Myocyte (in vitro differentiated cells): ENCODE data around the gene HOXB5. TPM values are rescaled to one million over a fixed set of nuclear protein-coding genes. Genes with fewer than 3 reads are reported as not detected.
A peak's percentile ranks its signal among the peaks of the same experiment; 100 is the strongest.

ENCODE experiments used
- DNase-seq: peaks from one replicate; pipeline ENCODE4 v3.0.0-alpha.2; 2012; ENCODE audit warnings: low read depth
- polyA plus RNA-seq: library from polyadenylated mRNA; unstranded; fragments of >200 nt; gene quantifications from one replicate; pipeline ENCODE4 v1.2.1, GENCODE V29; 2012; ENCODE audit warnings: missing spikeins
- total RNA-seq: library from RNA; depleted of rRNA; stranded (reverse); fragments of >200 nt; gene quantifications from 2 replicates; pipeline ENCODE4 v1.2.3, GENCODE V29; 2014

HOXB5 gene
- 0.42 and 0.80 TPM in 2 replicates for total RNA-seq
- 3.4 TPM for polyA plus RNA-seq

DNA sequence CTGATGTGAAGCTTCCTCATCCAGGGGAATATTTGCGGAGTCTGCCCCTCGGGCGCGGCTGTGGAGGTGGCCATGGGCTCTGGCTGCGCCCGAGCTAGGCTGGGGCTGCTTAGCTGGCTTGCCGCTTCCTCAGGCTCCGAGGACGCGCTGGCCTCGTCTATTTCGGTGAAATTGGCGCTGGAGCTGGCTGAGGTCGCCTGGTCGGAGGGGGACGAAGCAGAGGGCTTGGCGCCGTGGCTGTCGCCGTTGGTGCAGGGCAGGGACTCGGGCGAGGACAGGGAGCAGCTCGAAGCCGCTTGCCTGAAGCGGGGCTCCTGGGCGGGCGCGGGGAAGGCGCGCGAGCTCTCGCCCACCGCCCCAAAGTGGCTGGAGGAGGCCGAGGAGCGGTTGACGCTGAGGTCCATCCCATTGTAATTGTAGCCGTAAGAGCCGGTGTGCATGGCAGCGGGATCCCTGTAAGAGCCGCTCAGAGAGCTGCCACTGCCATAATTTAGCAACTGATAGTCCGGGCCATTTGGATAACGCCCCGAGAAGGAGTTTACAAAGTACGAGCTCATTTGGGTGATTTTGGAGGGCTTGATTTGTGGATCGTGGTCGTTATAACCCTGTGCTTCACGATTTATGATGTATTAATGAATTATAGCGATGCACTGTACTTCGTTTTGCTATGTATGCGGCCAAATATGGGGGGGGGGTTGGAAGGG lies at the start of gene HOXB5:
Gene HOXB5 (minus strand): TSS at position 654 of the 704 bp plus-strand sequence. CDS start 97 bp downstream, at position 557.
- DNase-seq, result no peak

DNA sequence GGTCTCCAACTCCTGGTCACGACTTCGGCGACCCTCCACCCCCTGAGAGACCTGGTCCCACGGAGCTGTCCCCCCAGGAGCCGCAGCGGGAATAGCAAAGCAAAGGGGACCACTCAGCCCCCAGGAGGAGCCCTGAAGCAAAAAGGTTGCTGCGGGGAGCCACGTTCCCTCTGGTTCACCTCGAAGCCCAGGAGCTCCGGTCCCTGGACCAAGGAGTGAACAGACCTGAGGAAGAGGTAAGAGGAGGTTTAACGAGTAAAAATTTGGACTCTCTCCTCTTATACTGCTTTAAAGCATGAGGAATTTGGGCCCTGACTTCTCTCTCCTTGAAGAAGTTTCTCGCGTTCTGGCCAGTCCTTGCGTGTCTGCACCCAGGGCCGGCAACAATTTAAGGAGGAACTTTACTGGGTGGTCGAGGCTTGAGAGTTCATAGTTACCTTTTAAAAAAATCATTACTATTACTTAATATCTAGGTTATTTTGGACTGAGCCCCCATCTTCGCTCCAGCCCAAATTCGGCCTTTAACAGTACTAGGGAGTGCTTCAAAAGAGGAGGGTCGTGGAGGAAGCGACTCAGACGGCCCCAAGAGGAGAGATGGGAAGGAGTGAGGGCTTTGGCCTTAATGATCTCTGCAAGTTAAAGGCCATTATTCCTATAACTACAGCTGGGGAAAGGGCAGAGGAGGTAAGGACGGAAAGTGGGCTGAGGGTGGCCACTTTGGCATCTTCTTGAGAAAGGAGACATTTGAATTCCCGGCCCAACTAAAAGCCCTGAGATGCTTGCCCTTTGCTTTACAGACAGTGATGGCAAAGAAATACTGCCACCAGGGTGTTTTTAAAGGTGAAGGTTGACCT lies 49.5 kb upstream of the HOXB5 start:
- DNase-seq, result no peak

DNA sequence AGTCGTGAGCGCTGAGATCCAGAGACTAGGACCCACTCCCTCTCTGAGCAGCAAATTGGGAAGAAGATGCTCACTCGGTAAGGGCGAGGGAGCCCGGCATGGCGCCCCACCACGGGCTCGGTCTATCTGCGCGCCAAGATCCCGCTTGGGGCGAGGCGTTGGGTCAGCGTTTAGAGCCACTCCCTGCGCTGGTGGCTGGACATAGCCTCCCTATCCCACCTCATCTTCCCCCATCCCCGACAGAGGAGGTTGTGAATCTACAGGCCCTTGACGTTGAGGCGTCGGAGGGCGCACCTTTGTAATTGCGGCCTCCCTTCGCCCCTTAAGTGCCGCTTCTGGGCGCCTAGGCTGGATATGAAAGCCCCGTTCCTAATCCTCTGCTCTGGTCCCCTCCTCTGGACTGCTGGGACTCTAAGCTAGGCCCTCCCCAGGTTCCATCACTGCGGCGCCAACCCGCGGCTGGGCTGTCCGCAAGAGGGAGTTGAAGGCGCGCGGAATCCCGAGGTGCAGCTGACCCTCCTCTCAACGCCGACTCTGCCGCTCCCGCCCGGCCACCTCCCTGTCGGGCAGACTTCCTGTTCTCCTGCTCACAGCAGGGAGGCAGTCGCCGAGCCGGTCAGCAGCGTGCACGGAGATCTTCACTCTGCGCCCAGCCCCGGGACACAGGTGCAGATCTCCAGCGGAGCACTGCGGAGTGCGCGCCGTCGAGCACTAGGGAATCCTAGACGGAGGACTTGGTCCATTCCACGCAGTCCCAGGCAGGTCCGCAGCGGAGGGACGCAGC lies 48.7 kb upstream of the HOXB5 start:
- DNase-seq, result no peak

DNA sequence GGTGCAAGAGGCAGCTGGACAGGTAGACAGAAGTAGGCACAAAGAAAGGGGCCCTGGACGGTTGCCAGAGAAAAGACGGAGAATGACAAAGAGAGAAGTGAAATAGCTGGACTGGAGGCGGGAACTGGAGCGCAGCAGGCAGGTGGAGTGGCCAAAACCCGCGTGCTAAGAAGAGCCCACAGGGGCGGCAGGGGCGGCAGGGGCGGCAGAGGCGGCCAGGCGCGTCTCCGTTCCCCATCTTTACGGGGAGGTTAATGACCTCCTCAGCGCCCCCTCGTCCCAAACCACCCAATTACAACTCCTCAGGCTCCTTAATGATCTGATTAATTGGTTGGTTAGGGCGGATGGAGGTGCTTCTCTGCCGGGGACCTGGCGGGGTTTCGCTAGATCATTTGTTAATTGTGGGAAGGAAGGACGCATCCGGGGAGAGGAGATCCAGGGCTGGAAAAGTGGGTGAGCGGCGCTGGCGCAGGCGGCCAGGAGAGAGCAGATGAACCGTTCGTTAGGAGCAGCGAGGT lies 48.0 kb upstream of the HOXB5 start:
- no peak for DNase-seq

DNA sequence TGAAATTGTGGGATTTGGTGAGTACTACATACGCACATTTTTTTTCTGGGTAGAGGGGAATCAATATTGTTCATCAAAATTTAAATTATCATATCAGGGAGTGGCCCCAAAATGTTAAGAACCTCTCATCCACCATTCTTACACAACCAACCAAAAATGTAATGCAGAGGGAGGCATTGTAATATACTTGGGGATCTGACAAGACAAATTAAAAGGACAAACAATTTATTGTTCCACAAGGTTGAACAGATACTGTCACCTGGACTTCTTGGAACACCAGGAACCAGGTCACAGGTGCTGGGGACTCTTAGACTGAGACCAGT lies 47.2 kb upstream of the HOXB5 start:
- no peak for DNase-seq

DNA sequence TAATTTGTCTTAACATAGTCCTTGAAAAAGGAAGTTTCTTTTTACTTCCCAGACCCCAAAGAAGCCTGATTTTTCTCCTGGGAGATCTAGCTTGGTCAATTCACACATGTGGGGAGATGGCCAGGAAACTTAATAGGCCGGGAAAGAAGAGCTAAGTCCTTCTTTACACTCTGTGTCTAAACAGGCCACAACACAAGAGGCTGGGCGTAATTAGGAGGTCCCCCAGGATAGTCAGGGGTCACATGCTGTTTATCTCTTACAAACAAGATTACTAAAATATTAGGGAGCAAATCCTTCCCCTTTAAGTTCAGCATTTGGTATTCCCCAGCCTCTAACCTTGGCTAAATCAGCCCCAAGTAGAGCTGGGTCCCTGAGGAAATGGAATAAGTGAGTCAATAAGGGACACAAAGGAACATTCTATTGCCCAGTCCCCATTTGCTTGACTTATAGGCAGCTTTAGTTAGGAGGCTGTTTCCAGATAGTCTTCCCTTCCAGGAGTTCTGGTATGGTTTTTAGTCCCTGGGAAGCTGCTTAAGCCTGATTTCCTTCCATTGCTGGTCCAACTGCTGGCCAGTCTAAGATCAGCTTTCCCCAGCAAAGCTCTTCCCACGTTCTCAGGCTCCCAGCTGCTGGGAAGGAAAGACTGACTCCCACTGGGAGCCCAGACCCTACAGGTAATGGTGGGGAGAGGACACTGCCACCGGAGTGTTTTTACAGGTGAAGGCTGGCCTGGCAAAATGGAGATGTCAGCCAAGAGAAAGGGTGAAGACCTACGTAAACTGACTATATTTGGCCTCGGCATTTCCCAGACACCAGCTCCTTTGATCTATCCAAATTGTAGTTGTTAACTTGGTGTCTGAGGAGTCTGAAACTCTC lies 46.6 kb upstream of the HOXB5 start:
- no peak for DNase-seq

DNA sequence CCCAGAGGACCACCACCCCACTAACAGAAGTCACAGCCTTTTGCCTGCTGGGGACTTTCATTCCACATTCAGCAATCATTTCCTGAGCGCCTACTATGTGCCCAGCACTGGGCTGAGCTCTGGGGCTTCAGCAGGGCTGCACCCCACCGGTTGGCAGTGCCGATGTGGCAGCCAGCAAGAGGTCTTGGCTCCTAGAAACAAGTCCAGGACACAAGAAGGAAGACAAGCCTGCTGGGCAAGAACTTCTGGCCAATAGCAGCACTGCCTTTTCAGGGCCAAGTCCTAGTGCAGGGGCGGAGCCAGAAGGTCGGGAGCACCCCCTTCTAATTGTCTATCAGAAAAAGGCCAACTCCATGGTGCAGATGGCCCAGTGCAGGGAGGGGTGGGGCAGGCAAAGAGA lies 45.6 kb upstream of the HOXB5 start:
- no peak for DNase-seq

DNA sequence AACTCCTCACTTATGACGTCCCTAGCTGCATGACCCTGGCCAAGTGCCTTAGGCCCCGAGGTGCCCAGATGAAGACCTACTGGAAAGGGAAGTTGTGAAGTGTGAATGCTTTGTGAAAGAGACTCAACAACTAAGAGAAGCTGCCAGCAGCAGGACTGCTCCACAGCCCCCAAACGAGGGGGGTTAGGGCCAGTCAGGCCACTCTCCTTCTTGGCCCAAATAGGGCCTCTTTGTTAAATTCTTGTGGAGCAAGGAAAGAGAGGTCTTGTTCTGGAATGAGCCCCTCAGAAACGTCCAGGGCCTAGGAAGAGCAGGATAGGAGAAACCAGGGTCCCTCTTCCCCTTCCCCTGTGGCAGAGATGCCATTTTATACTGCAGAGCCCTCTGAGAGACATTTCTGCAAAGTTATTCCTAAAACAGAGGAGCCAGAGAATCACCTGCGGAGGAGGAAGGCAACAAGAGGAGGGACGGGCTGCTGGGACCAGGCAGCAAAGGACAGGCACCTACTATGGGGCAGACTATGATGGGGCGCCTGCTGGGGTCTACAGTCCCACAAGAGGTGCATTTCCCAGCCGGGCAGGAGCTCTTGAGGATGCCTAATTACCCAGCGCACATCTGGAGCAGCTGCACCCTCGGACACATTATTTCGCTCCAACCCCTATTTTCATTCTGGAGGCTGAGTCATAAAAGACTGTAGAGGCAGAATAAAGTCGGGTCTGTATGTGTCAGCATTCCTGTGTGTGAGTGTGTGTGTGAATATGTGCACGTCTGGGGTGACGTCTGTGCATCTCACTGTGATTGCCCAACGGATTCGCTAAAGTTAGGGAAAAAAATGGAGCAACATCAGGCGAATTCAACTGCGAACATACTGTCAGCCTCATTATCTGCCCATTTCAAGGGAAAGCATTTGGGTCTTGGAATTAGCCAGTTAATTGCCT lies 44.0 kb upstream of the HOXB5 start:
- peak; percentile 60 for DNase-seq

DNA sequence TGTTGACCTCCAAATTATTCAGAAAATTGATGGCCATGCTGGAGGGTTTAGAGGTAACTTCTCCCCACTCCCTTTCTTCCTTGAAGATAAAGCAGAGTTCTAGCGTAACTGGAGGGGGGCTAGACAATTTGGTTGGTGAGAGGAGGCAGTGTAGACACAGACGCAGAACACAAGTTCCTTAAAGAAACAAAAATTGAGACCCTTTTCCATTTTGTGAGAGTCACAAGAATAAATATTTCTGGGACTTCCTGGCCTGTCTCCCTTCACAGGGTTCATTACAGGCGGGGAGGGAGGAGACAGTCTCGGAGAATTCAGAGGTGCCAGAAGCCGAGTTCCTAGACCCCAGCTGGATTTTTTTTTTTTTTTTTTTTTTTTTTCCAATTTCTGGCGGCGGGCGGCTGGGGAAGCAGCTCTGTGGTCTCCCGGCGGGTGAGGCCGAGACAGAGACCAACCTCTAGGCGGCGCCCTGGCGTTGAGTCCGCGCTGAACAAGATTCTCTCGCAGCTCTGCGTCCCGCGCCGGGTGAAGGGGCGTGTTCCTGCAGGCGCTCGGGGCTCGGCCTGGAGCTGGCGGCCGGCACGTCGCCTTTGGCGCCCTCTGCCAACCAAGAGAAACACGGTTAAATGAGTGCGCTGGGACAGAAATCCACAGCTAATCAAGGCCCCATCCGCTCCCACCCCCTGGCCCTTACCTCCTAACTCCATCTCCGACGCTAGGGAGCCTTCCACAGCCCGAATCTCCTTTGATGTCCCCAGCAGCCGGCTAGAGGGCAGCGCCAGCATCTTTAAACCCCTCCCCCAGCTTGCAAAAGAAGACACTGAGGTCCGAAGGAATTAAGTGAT lies 42.8 kb upstream of the HOXB5 start:
- DNase-seq, result peak; percentile 80

DNA sequence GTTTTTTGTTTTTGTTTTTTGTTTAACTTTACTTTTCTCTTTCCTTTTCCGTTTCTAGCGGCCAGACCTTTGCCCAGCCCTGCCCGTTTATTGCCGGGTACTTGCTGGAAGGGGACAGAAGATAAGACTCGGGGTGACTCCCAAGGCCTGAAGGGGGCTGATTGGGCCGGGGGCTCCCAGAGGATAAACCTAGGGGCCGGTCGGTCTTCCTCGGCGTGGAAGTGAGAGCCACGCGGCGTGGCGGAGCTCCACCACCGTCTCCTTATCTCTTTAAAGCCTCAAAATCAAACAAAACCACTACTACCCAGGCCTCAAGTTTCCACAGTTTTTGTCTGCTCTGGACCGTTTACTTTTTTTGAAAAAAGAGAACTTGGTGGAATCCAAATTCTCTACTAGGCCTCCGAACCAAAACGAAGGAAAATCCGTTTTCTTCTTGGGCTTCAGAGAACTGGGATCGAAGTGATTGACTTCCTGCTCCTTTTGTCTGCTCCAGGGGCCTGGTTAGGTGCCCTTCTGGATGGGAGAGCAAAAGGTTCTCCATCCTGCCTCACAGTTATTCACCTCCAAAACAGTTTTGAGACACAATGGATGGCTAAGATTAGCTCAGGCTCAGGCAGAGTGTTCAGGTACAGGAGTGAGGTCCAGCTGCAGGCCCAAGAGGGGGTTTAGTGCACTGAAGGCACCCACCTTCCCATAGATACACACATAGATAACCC lies 41.1 kb upstream of the HOXB5 start:
- no peak for DNase-seq

DNA sequence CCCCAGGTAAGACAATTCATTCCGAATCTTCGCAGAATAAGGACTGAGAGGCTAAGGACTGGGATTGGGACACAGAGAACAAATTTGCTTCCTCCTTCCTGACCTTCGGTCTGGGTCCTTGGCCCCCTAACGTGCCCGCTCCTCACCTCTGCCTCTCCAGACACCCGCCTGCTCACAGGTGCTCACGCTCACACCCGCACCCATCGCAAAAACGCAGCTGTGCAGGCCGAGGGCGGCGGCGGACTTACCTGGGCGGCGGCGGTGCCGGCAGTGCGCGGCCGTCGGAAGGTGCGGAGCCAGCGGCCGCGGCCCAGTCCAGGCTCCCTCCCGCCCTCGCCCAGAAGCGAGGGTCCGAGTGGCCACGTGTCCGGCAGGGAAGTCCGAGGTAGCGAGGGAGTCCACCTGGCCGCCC lies 39.7 kb upstream of the HOXB5 start:
- no peak for DNase-seq

DNA sequence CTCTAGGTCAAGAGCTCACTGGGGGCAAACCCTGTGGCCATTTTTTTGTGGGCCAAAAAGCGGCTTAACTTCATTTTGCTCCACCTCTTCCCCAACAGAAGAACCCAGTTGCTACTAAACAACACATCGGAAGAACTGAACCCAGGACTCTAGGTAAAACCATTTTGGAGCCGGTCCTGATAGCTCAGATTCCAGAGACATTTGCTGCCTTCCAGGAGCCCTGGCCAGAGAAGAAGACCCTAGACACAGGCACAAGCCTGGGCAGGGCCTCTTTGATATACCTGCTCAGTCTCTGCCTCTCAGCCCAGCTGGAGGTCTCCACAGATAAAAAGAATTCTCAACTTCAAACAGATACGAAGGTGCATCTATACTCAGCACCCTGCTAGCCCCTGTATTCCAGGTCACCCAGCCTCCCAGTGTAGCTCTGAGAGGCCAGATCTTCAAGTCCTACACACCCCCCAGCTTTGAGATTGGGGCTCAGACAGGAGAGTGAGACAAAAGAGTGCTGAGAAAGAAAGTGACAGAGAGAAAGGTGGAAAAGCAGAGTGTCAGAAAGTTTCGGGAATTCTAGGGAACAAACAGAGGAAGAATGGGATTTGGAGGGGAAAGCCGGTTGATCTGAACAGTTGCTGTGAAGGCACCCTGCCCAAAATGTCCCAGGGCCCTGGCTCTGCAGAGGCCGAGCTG lies 39.1 kb upstream of the HOXB5 start:
- no peak for DNase-seq

DNA sequence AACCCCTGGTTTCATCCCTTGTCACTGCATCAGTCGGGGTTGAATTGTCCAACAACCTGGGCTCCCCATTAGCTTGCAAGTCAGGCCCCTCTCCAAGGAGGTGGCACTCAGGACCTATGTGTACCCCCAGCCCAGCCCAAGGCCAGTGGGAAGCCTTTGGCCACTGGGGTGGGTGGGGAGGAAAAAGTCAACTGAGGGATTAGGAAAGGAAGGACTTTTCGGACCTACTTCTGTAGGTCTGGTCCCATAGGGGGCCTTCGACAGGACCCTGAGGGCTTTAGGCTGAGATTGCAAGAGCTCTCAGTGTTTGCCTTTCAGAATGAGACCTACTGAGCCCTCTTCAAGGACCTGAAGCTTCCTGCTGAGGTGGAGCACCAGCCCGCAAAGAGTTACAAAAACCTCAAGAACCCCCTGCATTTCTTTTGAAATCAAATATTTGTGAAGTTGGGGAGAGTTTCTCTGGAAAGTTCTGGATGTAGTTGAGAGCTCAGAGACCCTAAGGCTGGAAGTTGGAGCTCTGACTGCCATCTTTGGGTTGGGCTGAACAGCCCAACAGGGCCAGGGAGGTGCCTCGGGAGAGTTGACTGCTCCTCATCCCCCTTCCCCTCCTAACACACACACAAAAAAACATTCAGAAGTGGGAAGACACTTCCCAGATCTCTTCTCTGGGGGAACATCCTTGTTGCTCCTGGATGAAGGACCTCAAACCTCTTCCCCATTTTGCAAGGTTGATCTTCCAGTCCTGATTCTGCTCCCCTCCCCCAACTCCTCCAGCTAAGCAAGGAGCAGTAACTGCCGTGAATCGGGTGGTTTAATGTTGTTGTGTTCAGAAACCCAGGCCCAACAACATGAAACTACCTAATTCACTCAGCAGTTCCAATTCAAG lies 38.4 kb upstream of the HOXB5 start:
- no peak for DNase-seq

DNA sequence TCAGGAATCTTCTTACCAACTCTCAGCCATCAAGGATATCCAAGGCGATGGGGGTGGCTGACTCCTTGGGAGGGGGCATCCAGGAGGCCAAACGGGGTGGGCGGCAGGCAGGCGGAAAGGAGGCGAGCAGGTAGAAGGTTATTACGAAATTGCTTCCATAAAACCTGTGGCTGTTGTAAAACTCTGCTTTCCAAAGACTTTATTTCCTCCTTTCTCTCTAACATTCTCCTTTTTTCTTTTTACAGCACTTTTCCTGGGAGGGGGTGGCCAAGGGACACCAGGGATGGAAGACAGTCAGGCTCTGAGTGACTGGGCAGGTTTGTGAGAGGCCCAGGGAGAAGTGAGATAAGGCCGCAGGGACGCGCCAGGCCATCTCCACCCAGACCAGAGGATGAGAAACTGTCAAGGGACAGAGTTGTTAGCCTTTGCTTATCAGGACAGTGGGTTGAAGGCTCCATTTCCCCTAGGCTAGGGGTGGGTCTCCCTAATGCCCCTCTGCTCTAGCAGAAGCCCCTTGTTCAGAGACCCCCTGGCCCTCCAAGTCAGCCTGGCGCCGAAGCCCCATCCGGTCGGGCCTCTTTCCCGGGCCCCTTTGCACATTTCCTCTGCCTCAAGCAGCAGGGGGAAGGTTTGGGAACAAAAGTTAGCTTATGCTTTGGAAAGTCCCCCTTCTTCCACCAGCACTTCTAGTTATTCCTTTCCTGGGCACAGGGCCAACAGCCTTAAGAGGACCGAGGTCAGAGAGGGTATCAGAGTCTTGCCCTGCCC lies 37.5 kb upstream of the HOXB5 start:
- DNase-seq, result no peak
